ENCODE results near the gene HLA-G.

Gene HLA-G

GRCh38 chr6:29845405-29846006 is 17.9 kb downstream of the HLA-G start:
- peaks cover 6 to 45% of the 10 kb centered on the region in 2 donors for H3K27me3 ChIP-seq
- intact Hi-C loops (cut with DNase I; ENCODE audit: low total_unique reads) = no loop called here
- DNase-seq = no peak
- peaks cover 0 to 6% (median 5%) of the 10 kb centered on the region in 4 donors for H3K4me1 ChIP-seq
- peaks cover 0 to 2% (median 0%) of the 10 kb centered on the region in 3 donors for H3K9me3 ChIP-seq
- H3K27ac ChIP-seq = no peak overlapping the region
- no peaks in the 10 kb centered on the region for H3K36me3 ChIP-seq
- TF ChIP-seq, protein P1, sequence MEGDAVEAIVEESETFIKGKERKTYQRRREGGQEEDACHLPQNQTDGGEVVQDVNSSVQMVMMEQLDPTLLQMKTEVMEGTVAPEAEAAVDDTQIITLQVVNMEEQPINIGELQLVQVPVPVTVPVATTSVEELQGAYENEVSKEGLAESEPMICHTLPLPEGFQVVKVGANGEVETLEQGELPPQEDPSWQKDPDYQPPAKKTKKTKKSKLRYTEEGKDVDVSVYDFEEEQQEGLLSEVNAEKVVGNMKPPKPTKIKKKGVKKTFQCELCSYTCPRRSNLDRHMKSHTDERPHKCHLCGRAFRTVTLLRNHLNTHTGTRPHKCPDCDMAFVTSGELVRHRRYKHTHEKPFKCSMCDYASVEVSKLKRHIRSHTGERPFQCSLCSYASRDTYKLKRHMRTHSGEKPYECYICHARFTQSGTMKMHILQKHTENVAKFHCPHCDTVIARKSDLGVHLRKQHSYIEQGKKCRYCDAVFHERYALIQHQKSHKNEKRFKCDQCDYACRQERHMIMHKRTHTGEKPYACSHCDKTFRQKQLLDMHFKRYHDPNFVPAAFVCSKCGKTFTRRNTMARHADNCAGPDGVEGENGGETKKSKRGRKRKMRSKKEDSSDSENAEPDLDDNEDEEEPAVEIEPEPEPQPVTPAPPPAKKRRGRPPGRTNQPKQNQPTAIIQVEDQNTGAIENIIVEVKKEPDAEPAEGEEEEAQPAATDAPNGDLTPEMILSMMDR (IDR thresholded peaks at IDR 0.05) = no peak
- no peak overlapping the region for H3K4me3 ChIP-seq

DNA sequence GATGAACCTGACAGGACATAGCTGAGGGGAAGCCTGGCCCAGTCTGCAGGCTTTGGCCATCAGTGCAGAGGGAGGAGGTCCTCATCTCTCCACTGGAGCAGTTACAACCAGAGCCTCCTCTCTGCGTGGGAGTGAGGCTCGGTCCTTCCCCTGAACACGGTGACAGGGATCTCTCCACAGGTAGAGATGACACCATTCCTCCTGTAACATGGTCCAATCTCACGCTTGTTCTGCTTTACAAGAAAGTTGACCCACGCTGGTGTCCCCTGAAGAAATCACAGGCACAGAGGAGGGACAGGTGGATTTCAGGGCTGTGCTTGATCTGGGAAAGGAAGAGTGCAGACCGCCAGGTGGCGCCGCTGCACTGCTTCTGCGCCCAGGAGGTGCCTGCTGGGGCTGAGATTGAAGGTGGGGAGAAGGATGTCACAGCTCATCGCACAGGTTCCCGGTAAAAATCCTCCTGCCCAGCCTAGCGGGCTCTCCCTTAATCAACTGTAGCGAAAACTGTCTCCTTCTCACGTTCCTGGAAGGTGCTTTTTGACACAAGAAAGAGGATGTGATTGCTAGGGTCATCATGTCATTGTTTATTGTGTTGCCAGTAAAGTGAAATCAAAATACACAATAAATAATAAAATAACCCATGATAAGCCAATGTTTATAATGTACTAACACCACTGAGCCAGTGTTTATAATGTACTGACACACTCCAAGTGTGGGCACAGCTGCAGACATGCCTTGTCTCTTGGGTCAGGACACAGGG is 20.4 kb downstream of the HLA-G start:
- Histone ChIP-seq H3K27ac (no peak overlapping the region), H3K9me3 (no peaks in the 10 kb centered on the region), H3K4me3 (no peak overlapping the region), H3K27me3 (peaks cover 6 to 57% of the 10 kb centered on the region in 2 donors), H3K36me3 (no peaks in the 10 kb centered on the region), H3K4me1 (peaks cover 0 to 7% (median 5%) of the 10 kb centered on the region in 4 donors)
- intact Hi-C loops (cut with DNase I; ENCODE audit: low total_unique reads) = loop anchor here (2.0 kb wide), 1 partner anchor 167 kb away; no protein-coding TSS in a partner anchor
- DNase-seq = peak; percentile 69 to 80
- TF ChIP-seq, protein P1 (IDR thresholded peaks at IDR 0.05) = peak; percentile 92 to 96

DNA sequence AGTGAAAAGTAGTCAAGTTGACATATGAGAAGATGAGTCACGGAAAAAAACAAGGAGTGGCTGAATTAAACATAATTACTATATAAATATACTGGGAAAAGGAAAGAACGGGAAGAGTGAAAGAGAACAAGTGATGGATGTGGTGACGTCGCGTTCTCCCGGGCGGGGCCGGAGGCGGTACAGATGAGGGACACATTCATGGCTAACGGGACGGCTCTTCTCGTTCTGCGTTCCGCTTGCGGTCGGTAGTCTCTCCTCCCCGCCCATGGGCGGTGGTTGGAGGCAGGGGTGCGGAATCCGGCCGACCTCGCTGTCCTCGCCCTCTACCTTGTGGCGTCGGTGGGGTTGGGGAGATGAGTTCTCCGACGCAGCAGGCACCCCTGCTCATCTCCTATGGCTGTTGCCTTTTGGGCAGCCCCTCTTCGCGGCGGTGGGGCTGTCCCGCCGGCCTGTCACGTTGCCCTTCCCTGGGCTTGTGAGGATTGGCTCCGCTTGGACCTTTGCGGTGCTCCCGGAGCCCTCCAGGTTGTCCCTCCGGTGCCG is 22.5 kb downstream of the HLA-G start:
- no peaks in the 10 kb centered on the region for H3K36me3 ChIP-seq
- no peak overlapping the region for H3K27ac ChIP-seq
- peak in 1 of 2 donors; percentile 30 for DNase-seq
- peaks cover 0 to 7% (median 5%) of the 10 kb centered on the region in 4 donors for H3K4me1 ChIP-seq
- H3K27me3 ChIP-seq = peaks cover 6 to 49% of the 10 kb centered on the region in 2 donors
- H3K4me3 ChIP-seq = peak overlapping the region in 1 of 2 donors; percentile 14
- intact Hi-C loops (cut with DNase I; ENCODE audit: low total_unique reads) = no loop called here
- no peaks in the 10 kb centered on the region for H3K9me3 ChIP-seq
- TF ChIP-seq, protein P1 (IDR thresholded peaks at IDR 0.05) = no peak

DNA sequence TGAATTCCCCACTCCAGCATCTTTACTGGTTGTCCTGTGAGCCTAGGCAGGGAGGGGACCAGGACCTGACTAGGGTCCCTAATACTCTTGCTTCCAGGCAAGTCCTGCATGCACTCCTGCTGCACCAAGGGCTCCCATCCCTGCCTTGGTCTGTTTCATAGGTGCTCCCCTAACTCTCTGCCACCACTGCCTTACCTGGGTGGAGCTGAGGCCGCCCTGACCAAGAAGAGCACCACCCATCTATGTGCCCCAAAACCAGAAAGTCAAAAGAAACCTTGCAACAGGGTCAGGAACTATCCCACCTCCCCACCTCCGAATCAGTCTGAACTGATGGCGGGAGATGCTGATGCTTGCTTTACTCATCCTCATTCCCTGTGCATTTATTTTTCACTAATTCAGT is 23.6 kb downstream of the HLA-G start:
- Histone ChIP-seq H3K9me3 (no peaks in the 10 kb centered on the region), H3K4me3 (no peak overlapping the region), H3K4me1 (peaks cover 0 to 7% (median 5%) of the 10 kb centered on the region in 4 donors), H3K27me3 (peaks cover 6 to 49% of the 10 kb centered on the region in 2 donors), H3K36me3 (no peaks in the 10 kb centered on the region), H3K27ac (no peak overlapping the region)
- intact Hi-C loops (cut with DNase I; ENCODE audit: low total_unique reads) = no loop called here
- TF ChIP-seq, protein P1 (IDR thresholded peaks at IDR 0.05) = no peak
- DNase-seq = no peak

DNA sequence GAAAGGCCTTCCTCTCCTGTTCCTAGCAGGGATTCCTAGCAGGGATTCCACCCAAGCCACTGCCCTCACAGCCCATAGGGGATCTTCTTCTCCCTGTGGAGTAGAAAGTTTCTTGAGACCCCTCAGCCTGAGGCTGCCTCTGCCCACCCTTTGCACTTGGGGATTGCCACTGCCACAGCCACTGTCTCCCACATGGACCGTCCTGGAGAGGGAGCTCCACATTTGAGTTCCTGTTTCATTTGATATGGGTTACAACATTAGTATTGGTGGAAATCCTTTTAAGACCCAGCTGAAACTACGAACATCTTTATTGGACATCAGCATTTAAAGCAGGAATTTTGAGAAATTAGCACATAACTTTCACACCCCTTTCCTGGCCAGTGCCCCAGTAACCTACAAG is 25.6 kb downstream of the HLA-G start:
- TF ChIP-seq, protein P1 (IDR thresholded peaks at IDR 0.05) = no peak
- DNase-seq = no peak
- intact Hi-C loops (cut with DNase I; ENCODE audit: low total_unique reads) = no loop called here
- Histone ChIP-seq H3K27ac (no peak overlapping the region), H3K27me3 (peaks cover 6 to 36% of the 10 kb centered on the region in 2 donors), H3K9me3 (no peaks in the 10 kb centered on the region), H3K36me3 (no peaks in the 10 kb centered on the region), H3K4me3 (no peak overlapping the region), H3K4me1 (peaks cover 0 to 7% (median 5%) of the 10 kb centered on the region in 4 donors)

All from tibial artery (tissue), 4 donors.